ENCODE data around the gene FCGR3B.
A peak's percentile ranks its signal among the peaks of the same experiment; 100 is the strongest.
"Not testable (repeated sequence)": the region's sequence is repeated elsewhere in the genome, so short reads cannot be mapped to it uniquely, and the experiment has no call there.

FCGR3B gene

GRCh38 chr1:161638251-161638993 is 7.4 kb upstream of the FCGR3B start:
- not testable (repeated sequence) for DNase-seq

- DNase-seq = not testable (repeated sequence)
These were observed 6.0 kb upstream of the FCGR3B start for GRCh38 chr1:161636976-161637375.

- not testable (repeated sequence) for DNase-seq
These were observed 5.3 kb upstream of the FCGR3B start for GRCh38 chr1:161636189-161636782.

- not testable (repeated sequence) for DNase-seq
These were observed 4.0 kb upstream of the FCGR3B start for GRCh38 chr1:161634993-161635392.

GRCh38 chr1:161630128-161630742 is 741 bp downstream of the FCGR3B start:
- not testable (repeated sequence) for DNase-seq

GRCh38 chr1:161626445-161627146 is 4.4 kb downstream of the FCGR3B start:
- not testable (repeated sequence) for DNase-seq

- not testable (repeated sequence) for DNase-seq
These were observed 6.4 kb downstream of the FCGR3B start for GRCh38 chr1:161624605-161625004.

GRCh38 chr1:161623401-161624051 is 7.5 kb downstream of the FCGR3B start:
- DNase-seq = not testable (repeated sequence)

- DNase-seq = not testable (repeated sequence)
These were observed 8.9 kb downstream of the FCGR3B start for GRCh38 chr1:161622054-161622453.

GRCh38 chr1:161621181-161622000 is 9.6 kb downstream of the FCGR3B start:
- DNase-seq = peak; percentile 22

- DNase-seq = not testable (repeated sequence)
These were observed 10.6 kb downstream of the FCGR3B start for GRCh38 chr1:161620399-161620798.

GRCh38 chr1:161618517-161618916 is 12.5 kb downstream of the FCGR3B start:
- not testable (repeated sequence) for DNase-seq

GRCh38 chr1:161616417-161616816 is 14.6 kb downstream of the FCGR3B start:
- not testable (repeated sequence) for DNase-seq

- DNase-seq = not testable (repeated sequence)
These were observed 17.8 kb downstream of the FCGR3B start for GRCh38 chr1:161613142-161613514.

GRCh38 chr1:161612322-161613141 is 18.4 kb downstream of the FCGR3B start:
- DNase-seq = peak; percentile 90

- not testable (repeated sequence) for DNase-seq
These were observed 19.1 kb downstream of the FCGR3B start for GRCh38 chr1:161611866-161612321.

- not testable (repeated sequence) for DNase-seq
These were observed 20.8 kb downstream of the FCGR3B start for GRCh38 chr1:161610198-161610597.

GRCh38 chr1:161606541-161607336 is 24.2 kb downstream of the FCGR3B start:
- DNase-seq = not testable (repeated sequence)

- not testable (repeated sequence) for DNase-seq
These were observed 25.0 kb downstream of the FCGR3B start for GRCh38 chr1:161605762-161606540.
